ENCODE measurements around the gene KLHL7.

KLHL7 gene

GRCh38 chr7:23093546-23093945 is 12.0 kb upstream of the KLHL7 start:
- Histone ChIP-seq H4K8ac (ENCODE audit: low read length) (no peak overlapping the region), H2BK12ac (ENCODE audit: low read length in 2 of 2) (no peak overlapping the region), H2AK5ac (ENCODE audit: low read length, severe bottlenecking) (no peak overlapping the region), H3K79me1 (replicated peaks; ENCODE audit: low read length, poor library complexity, severe bottlenecking) (no peaks in the 10 kb centered on the region), H3K18ac (ENCODE audit: low read depth in 1 of 2, low read length in 2 of 2) (no peak overlapping the region), H3K14ac (ENCODE audit: low read length in 2 of 2) (no peak overlapping the region), H2AFZ (ENCODE audit: low read depth, low read length) (no peak overlapping the region), H3K27me3 (ENCODE audit: control insufficient read depth in 1 of 2, insufficient read depth in 1 of 2, low read length in 2 of 2) (peaks cover 0 to 3% of the 10 kb centered on the region in 2 experiments), H3K9ac (ENCODE audit: low read length) (no peak overlapping the region), H3K4ac (ENCODE audit: low read depth in 1 of 2, low read length in 2 of 2) (no peak overlapping the region), H3K4me3 (ENCODE audit: insufficient read depth in 1 of 2, low read depth in 1 of 2, low read length in 2 of 2) (no peak overlapping the region), H2BK15ac (ENCODE audit: low read depth, poor library complexity, severe bottlenecking) (no peak overlapping the region), H3K9me3 (ENCODE audit: control insufficient read depth, low read length) (peaks cover 27% of the 10 kb centered on the region), H2BK5ac (ENCODE audit: low read depth, low read length, poor library complexity, severe bottlenecking) (no peak overlapping the region), H2BK120ac (ENCODE audit: low read depth, low read length) (no peak overlapping the region), H3K36me3 (ENCODE audit: control insufficient read depth in 1 of 2, insufficient read depth in 2 of 2, low read depth in 1 of 2, low read length in 2 of 2) (no peaks in the 10 kb centered on the region), H3K23ac (ENCODE audit: low read length in 2 of 2) (no peak overlapping the region), H3K4me1 (ENCODE audit: control insufficient read depth, insufficient read depth, low read depth, low read length) (no peaks in the 10 kb centered on the region), H4K91ac (ENCODE audit: low read length) (no peak overlapping the region), H3K4me2 (ENCODE audit: low read length, poor library complexity, severe bottlenecking) (no peak overlapping the region), H3K27ac (ENCODE audit: low read length, poor library complexity, severe bottlenecking) (no peak overlapping the region)
- peak; percentile 23 for DNase-seq
- 20% methylated on average over 1 of the region's 1 CpG for WGBS

- no peak overlapping the region for H2AK5ac ChIP-seq (ENCODE audit: low read length, severe bottlenecking)
- H3K27ac ChIP-seq (ENCODE audit: low read length, poor library complexity, severe bottlenecking): no peak overlapping the region
- 94% methylated on average over 2 of the region's 2 CpGs for WGBS
- H3K4ac ChIP-seq (ENCODE audit: low read depth in 1 of 2, low read length in 2 of 2): no peak overlapping the region
- H3K14ac ChIP-seq (ENCODE audit: low read length in 2 of 2): no peak overlapping the region
- H2AFZ ChIP-seq (ENCODE audit: low read depth, low read length): no peak overlapping the region
- H3K18ac ChIP-seq (ENCODE audit: low read depth in 1 of 2, low read length in 2 of 2): no peak overlapping the region
- no peak overlapping the region for H2BK12ac ChIP-seq (ENCODE audit: low read length in 2 of 2)
- no peak overlapping the region for H4K8ac ChIP-seq (ENCODE audit: low read length)
- no peaks in the 10 kb centered on the region for H3K79me1 ChIP-seq (replicated peaks; ENCODE audit: low read length, poor library complexity, severe bottlenecking)
- no peaks in the 10 kb centered on the region for H3K4me1 ChIP-seq (ENCODE audit: control insufficient read depth, insufficient read depth, low read depth, low read length)
- no peak overlapping the region for H3K23ac ChIP-seq (ENCODE audit: low read length in 2 of 2)
- no peak overlapping the region for H2BK15ac ChIP-seq (ENCODE audit: low read depth, poor library complexity, severe bottlenecking)
- H3K36me3 ChIP-seq (ENCODE audit: control insufficient read depth in 1 of 2, insufficient read depth in 2 of 2, low read depth in 1 of 2, low read length in 2 of 2): no peaks in the 10 kb centered on the region
- peak overlapping the region in 1 of 2 experiments; percentile 30 for H3K4me3 ChIP-seq (ENCODE audit: insufficient read depth in 1 of 2, low read depth in 1 of 2, low read length in 2 of 2)
- no peak overlapping the region for H2BK5ac ChIP-seq (ENCODE audit: low read depth, low read length, poor library complexity, severe bottlenecking)
- H3K4me2 ChIP-seq (ENCODE audit: low read length, poor library complexity, severe bottlenecking): no peak overlapping the region
- H4K91ac ChIP-seq (ENCODE audit: low read length): no peak overlapping the region
- peaks cover 29% of the 10 kb centered on the region for H3K9me3 ChIP-seq (ENCODE audit: control insufficient read depth, low read length)
- peaks cover 0 to 3% of the 10 kb centered on the region in 2 experiments for H3K27me3 ChIP-seq (ENCODE audit: control insufficient read depth in 1 of 2, insufficient read depth in 1 of 2, low read length in 2 of 2)
- no peak for DNase-seq
- H2BK120ac ChIP-seq (ENCODE audit: low read depth, low read length): no peak overlapping the region
- H3K9ac ChIP-seq (ENCODE audit: low read length): no peak overlapping the region
Measured at GRCh38 chr7:23096518-23097290, 8.9 kb upstream of the KLHL7 start.

GRCh38 chr7:23098029-23098428 is 7.6 kb upstream of the KLHL7 start:
- Histone ChIP-seq H2AK5ac (ENCODE audit: low read length, severe bottlenecking) (no peak overlapping the region), H3K4ac (ENCODE audit: low read depth in 1 of 2, low read length in 2 of 2) (no peak overlapping the region), H3K4me2 (ENCODE audit: low read length, poor library complexity, severe bottlenecking) (no peak overlapping the region), H2BK12ac (ENCODE audit: low read length in 2 of 2) (no peak overlapping the region), H3K4me1 (ENCODE audit: control insufficient read depth, insufficient read depth, low read depth, low read length) (no peaks in the 10 kb centered on the region), H4K8ac (ENCODE audit: low read length) (no peak overlapping the region), H2BK5ac (ENCODE audit: low read depth, low read length, poor library complexity, severe bottlenecking) (no peak overlapping the region), H3K4me3 (ENCODE audit: insufficient read depth in 1 of 2, low read depth in 1 of 2, low read length in 2 of 2) (no peak overlapping the region), H3K9ac (ENCODE audit: low read length) (no peak overlapping the region), H4K91ac (ENCODE audit: low read length) (no peak overlapping the region), H3K14ac (ENCODE audit: low read length in 2 of 2) (no peak overlapping the region), H3K27ac (ENCODE audit: low read length, poor library complexity, severe bottlenecking) (no peak overlapping the region), H3K27me3 (ENCODE audit: control insufficient read depth in 1 of 2, insufficient read depth in 1 of 2, low read length in 2 of 2) (peaks cover 0 to 3% of the 10 kb centered on the region in 2 experiments), H3K79me1 (replicated peaks; ENCODE audit: low read length, poor library complexity, severe bottlenecking) (no peaks in the 10 kb centered on the region), H2BK15ac (ENCODE audit: low read depth, poor library complexity, severe bottlenecking) (no peak overlapping the region), H3K9me3 (ENCODE audit: control insufficient read depth, low read length) (peaks cover 36% of the 10 kb centered on the region), H2AFZ (ENCODE audit: low read depth, low read length) (no peak overlapping the region), H3K23ac (ENCODE audit: low read length in 2 of 2) (peak overlapping the region in 1 of 2 experiments; percentile 54), H3K36me3 (ENCODE audit: control insufficient read depth in 1 of 2, insufficient read depth in 2 of 2, low read depth in 1 of 2, low read length in 2 of 2) (no peaks in the 10 kb centered on the region), H2BK120ac (ENCODE audit: low read depth, low read length) (no peak overlapping the region), H3K18ac (ENCODE audit: low read depth in 1 of 2, low read length in 2 of 2) (no peak overlapping the region)
- WGBS: 93% methylated on average over 8 of the region's 9 CpGs
- no peak for DNase-seq

- Histone ChIP-seq H3K27ac (ENCODE audit: low read length, poor library complexity, severe bottlenecking) (no peak overlapping the region), H3K79me1 (replicated peaks; ENCODE audit: low read length, poor library complexity, severe bottlenecking) (no peaks in the 10 kb centered on the region), H2BK12ac (ENCODE audit: low read length in 2 of 2) (no peak overlapping the region), H3K9ac (ENCODE audit: low read length) (no peak overlapping the region), H2AK5ac (ENCODE audit: low read length, severe bottlenecking) (no peak overlapping the region), H3K4ac (ENCODE audit: low read depth in 1 of 2, low read length in 2 of 2) (no peak overlapping the region), H3K14ac (ENCODE audit: low read length in 2 of 2) (no peak overlapping the region), H3K4me1 (ENCODE audit: control insufficient read depth, insufficient read depth, low read depth, low read length) (no peaks in the 10 kb centered on the region), H3K18ac (ENCODE audit: low read depth in 1 of 2, low read length in 2 of 2) (no peak overlapping the region), H2AFZ (ENCODE audit: low read depth, low read length) (no peak overlapping the region), H3K36me3 (ENCODE audit: control insufficient read depth in 1 of 2, insufficient read depth in 2 of 2, low read depth in 1 of 2, low read length in 2 of 2) (no peaks in the 10 kb centered on the region), H4K91ac (ENCODE audit: low read length) (no peak overlapping the region), H3K23ac (ENCODE audit: low read length in 2 of 2) (no peak overlapping the region), H3K4me2 (ENCODE audit: low read length, poor library complexity, severe bottlenecking) (no peak overlapping the region), H2BK120ac (ENCODE audit: low read depth, low read length) (no peak overlapping the region), H3K4me3 (ENCODE audit: insufficient read depth in 1 of 2, low read depth in 1 of 2, low read length in 2 of 2) (no peak overlapping the region), H2BK15ac (ENCODE audit: low read depth, poor library complexity, severe bottlenecking) (no peak overlapping the region), H3K9me3 (ENCODE audit: control insufficient read depth, low read length) (peaks cover 36% of the 10 kb centered on the region), H2BK5ac (ENCODE audit: low read depth, low read length, poor library complexity, severe bottlenecking) (no peak overlapping the region), H4K8ac (ENCODE audit: low read length) (no peak overlapping the region), H3K27me3 (ENCODE audit: control insufficient read depth in 1 of 2, insufficient read depth in 1 of 2, low read length in 2 of 2) (peaks cover 0 to 3% of the 10 kb centered on the region in 2 experiments)
- DNase-seq: no peak
- WGBS: 78% methylated on average over 2 of the region's 2 CpGs
Measured at GRCh38 chr7:23098460-23098859, 7.1 kb upstream of the KLHL7 start.

Data from mesenchymal stem cell (in vitro differentiated cells and primary cell).